ENCODE results near the gene FAM186B. TPM values are rescaled to one million over a fixed set of nuclear protein-coding genes. Genes with fewer than 3 reads are reported as not detected.

The FAM186B gene
- total RNA-seq, 1 donor from 2014 or later, result 0.26 TPM

GRCh38 chr12:49648712-49649003, 43.2 kb upstream of the FAM186B start:
- FAIRE-seq (peak; percentile 50), DNase-seq (ENCODE audit: low read depth) (no peak)
- Histone ChIP-seq H3K4me3 (ENCODE audit: low read depth, low read length) (no peak overlapping the region), H3K27me3 (ENCODE audit: control insufficient read depth, insufficient read depth, low read length) (no peaks in the 10 kb centered on the region), H3K36me3 (ENCODE audit: control insufficient read depth, insufficient read depth, low read length) (peaks cover 1% of the 10 kb centered on the region)
- no peak for TF ChIP-seq CTCF (IDR thresholded peaks at IDR 0.05; ENCODE audit: insufficient read depth, low read length, severe bottlenecking)

DNA sequence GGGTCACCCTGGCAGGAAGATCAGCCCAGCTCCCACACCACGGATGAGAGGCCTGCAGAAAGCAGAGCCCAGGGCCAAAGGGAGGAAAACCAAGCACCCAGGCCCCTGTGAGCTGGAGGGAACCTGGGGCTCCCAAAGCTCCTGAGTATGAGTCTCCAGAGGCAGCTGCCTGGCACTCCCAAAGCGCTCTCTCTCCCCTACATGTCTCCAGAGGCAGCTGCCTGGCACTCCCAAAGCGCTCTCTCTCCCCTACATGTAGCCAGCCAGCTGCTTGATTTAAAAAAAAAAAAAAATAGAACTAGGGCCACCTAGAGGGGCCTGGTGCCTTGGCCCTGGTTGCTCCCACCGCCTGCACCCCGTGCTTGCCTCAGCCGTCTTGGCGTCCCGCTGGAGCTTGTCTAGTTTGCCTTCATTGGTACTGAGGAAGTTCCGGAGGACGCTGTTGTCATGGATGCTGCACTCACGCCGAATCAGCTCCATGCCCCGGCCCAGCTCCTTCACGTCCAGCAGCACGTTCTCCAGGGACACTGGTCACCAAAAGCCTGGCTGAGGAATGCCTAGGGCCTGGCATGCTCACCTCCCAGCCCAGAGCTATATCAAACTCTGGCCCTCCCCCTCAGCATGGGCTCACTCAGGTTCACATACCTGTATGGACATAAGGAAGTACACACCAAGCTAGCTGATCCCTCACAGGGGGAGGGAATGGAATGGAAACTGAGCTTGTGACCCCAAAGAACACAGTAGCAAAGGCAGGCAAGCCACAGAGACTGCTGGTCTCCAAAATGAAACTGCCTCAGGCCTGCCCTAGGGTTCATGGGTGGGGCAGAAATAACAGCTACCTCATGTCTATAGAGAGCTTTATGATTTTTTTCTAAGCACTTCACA, 42.6 kb upstream of the FAM186B start:
- no peak for DNase-seq (ENCODE audit: low read depth)
- peaks cover 1% of the 10 kb centered on the region for H3K36me3 ChIP-seq (ENCODE audit: control insufficient read depth, insufficient read depth, low read length)
- no peak for TF ChIP-seq CTCF (IDR thresholded peaks at IDR 0.05; ENCODE audit: insufficient read depth, low read length, severe bottlenecking)
- H3K27me3 ChIP-seq (ENCODE audit: control insufficient read depth, insufficient read depth, low read length), result no peaks in the 10 kb centered on the region
- no peak for FAIRE-seq
- H3K4me3 ChIP-seq (ENCODE audit: low read depth, low read length), result no peak overlapping the region

DNA sequence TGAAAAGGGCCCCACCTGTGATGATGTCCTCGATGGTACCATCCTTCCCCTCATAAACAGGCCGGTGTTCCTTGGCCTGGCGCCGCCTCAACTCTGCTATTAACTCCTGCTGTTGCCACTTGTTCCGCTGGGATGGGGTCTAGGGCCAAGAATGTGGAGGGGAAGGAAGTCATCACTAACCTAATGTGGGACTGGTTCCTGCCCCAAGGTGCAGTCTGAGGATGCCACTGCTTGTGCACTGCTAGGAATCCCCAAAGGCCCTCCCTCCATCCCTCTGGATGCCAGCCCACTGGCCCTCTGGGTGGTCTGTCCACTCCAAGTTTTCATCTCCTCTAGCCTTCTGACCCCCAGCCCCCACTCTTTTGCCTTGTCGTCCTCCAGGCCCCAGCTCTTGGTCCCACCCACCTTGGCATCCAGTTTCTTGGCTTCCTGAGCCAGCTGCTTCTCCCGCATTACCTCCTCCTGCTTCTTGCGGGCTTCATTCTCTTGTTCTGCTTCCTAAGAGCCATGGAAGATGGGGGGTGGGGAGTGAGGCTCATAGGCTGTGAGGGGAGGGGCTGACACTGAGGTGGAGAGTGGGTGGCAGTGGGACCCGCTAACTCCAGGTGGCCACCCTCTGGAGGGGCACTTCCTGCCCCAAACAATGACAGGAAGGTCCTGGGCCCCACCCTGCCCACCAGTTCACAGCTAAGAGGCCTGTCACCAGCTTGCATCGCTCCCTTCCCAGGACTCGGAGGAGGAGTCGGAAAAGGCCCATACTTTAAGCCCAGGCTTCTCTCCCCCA, 41.6 kb upstream of the FAM186B start:
- Histone ChIP-seq H3K4me3 (ENCODE audit: low read depth, low read length) (no peak overlapping the region), H3K36me3 (ENCODE audit: control insufficient read depth, insufficient read depth, low read length) (peaks cover 4% of the 10 kb centered on the region), H3K27me3 (ENCODE audit: control insufficient read depth, insufficient read depth, low read length) (no peaks in the 10 kb centered on the region)
- DNase-seq (ENCODE audit: low read depth) (no peak), FAIRE-seq (no peak)
- TF ChIP-seq CTCF (IDR thresholded peaks at IDR 0.05; ENCODE audit: insufficient read depth, low read length, severe bottlenecking), result no peak

GRCh38 chr12:49646331-49646830, 40.9 kb upstream of the FAM186B start:
- no peak for TF ChIP-seq CTCF (IDR thresholded peaks at IDR 0.05; ENCODE audit: insufficient read depth, low read length, severe bottlenecking)
- FAIRE-seq (no peak), DNase-seq (ENCODE audit: low read depth) (no peak)
- Histone ChIP-seq H3K36me3 (ENCODE audit: control insufficient read depth, insufficient read depth, low read length) (peaks cover 4% of the 10 kb centered on the region), H3K27me3 (ENCODE audit: control insufficient read depth, insufficient read depth, low read length) (no peaks in the 10 kb centered on the region), H3K4me3 (ENCODE audit: low read depth, low read length) (no peak overlapping the region)

DNA sequence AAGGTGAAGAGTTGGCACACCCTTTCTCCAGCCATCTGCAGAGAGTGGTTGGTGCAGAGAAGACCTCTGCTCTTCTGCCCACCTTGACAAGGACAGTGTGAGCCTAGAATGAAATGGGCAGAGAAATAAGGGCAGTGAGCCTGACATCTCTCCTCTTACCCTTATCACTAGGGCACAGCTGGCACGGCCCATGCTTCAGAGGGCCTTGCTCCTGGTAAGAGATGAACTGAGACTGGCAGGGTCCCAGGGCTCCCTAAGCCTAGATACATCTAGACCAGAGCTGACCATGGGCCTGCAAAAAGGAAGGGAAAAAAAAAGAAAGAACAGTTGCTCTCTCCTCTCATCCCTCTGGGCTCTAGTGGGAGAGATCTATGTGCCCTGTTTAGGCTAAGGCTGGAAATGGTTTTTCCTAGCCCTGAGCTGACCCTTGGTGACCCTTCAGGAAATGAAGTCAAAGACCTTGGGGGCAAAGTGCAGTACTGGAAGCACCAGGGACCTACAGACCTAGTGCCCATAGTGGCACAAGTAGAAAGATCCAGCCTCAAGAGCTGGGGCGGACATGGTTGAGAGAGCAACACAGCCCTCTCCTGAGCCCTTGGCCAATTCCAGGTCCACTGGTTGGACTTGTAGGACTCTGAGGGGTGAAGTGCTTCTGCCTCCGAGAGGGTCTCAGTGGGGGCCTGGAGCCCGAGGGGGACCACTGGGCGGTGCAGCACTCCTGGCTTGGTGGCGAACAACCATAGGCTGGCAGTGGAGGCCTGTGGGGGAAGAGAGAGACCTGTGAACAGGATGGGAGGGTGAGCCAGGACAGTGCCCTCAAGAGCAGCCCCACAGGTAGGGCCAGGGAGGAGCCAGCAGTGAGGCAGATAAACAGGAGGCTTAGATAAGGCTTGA, 40.0 kb upstream of the FAM186B start:
- DNase-seq (ENCODE audit: low read depth), result no peak
- no peaks in the 10 kb centered on the region for H3K27me3 ChIP-seq (ENCODE audit: control insufficient read depth, insufficient read depth, low read length)
- no peak for TF ChIP-seq CTCF (IDR thresholded peaks at IDR 0.05; ENCODE audit: insufficient read depth, low read length, severe bottlenecking)
- H3K36me3 ChIP-seq (ENCODE audit: control insufficient read depth, insufficient read depth, low read length), result peaks cover 4% of the 10 kb centered on the region
- FAIRE-seq, result no peak
- no peak overlapping the region for H3K4me3 ChIP-seq (ENCODE audit: low read depth, low read length)

All from bronchial epithelial cell (primary cell).